Neuron (in vitro differentiated cells): ENCODE measurements around the gene ZNF92.
"Not testable (repeated sequence)": the region's sequence is repeated elsewhere in the genome, so short reads cannot be mapped to it uniquely, and the experiment has no call there.

Experiments used
- H2AFZ ChIP-seq: one replicate; pipeline ENCODE4 v1.6.1; 2013; ENCODE audit warnings: low read depth, mild to moderate bottlenecking, inconsistent platforms, low read length, moderate library complexity
- H3K27me3 ChIP-seq: one replicate; pipeline ENCODE4 v1.6.1; 2013; ENCODE audit warnings: low read length; ENCODE audit not compliant: insufficient read depth
- H3K36me3 ChIP-seq: one replicate; pipeline ENCODE4 v1.6.1; 2013; ENCODE audit warnings: low read length; ENCODE audit not compliant: insufficient read depth
- H3K4me1 ChIP-seq: one replicate; pipeline ENCODE4 v1.6.1; 2013; ENCODE audit warnings: low read length; ENCODE audit not compliant: insufficient read depth
- H3K4me3 ChIP-seq: 2 replicates; pipeline ENCODE4 v1.5.1; 2013; ENCODE audit warnings: mild to moderate bottlenecking, low read length, moderate library complexity
- H3K9me3 ChIP-seq: one replicate; pipeline ENCODE4 v1.6.1; 2013; ENCODE audit warnings: low read length

Gene ZNF92

GRCh38 chr7:65390588-65390987, 16.9 kb downstream of the ZNF92 start:
- H3K9me3 ChIP-seq, result peaks cover 9% of the 10 kb centered on the region
- H3K36me3 ChIP-seq, result peaks cover 47% of the 10 kb centered on the region
- no peak overlapping the region for H2AFZ ChIP-seq
- H3K4me3 ChIP-seq, result no peak overlapping the region
- no peaks in the 10 kb centered on the region for H3K4me1 ChIP-seq
- H3K27me3 ChIP-seq, result no peaks in the 10 kb centered on the region

GRCh38 chr7:65397730-65398142, 24.1 kb downstream of the ZNF92 start:
- Histone ChIP-seq H3K4me1 (no peaks in the 10 kb centered on the region), H3K4me3 (no peak overlapping the region), H3K27me3 (no peaks in the 10 kb centered on the region), H3K36me3 (peaks cover 45% of the 10 kb centered on the region), H3K9me3 (peaks cover 19% of the 10 kb centered on the region), H2AFZ (no peak overlapping the region)

- H3K27me3 ChIP-seq, H2AFZ ChIP-seq, H3K4me3 ChIP-seq, H3K4me1 ChIP-seq: not testable (repeated sequence)
- Histone ChIP-seq H3K9me3 (peaks cover 18% of the 10 kb centered on the region), H3K36me3 (peaks cover 42% of the 10 kb centered on the region)
Observed at GRCh38 chr7:65398671-65399070, 25.0 kb downstream of the ZNF92 start.

DNA sequence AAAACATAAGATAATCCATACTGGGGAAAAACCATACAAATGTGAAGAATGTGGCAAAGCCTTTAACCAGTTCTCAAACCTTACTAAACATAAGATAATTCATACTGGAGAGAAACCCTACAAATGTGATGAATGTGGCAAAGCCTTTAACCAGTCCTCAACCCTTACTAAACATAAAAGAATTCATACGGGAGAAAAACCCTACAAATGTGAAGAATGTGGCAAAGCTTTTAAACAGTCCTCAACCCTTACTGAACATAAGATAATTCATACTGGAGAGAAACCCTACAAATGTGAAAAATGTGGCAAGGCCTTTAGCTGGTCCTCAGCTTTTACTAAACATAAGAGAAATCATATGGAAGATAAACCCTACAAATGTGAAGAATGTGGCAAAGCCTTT, 25.4 kb downstream of the ZNF92 start:
- not testable (repeated sequence) for H3K4me1 ChIP-seq, H3K27me3 ChIP-seq, H2AFZ ChIP-seq, H3K4me3 ChIP-seq
- Histone ChIP-seq H3K36me3 (peaks cover 42% of the 10 kb centered on the region), H3K9me3 (peaks cover 22% of the 10 kb centered on the region)

GRCh38 chr7:65404020-65404419, 30.4 kb downstream of the ZNF92 start:
- H3K36me3 ChIP-seq, result peaks cover 20% of the 10 kb centered on the region
- H3K9me3 ChIP-seq, result peaks cover 22% of the 10 kb centered on the region
- H3K27me3 ChIP-seq, result no peaks in the 10 kb centered on the region
- H3K4me3 ChIP-seq, result no peak overlapping the region
- H2AFZ ChIP-seq, result no peak overlapping the region
- H3K4me1 ChIP-seq, result no peaks in the 10 kb centered on the region

DNA sequence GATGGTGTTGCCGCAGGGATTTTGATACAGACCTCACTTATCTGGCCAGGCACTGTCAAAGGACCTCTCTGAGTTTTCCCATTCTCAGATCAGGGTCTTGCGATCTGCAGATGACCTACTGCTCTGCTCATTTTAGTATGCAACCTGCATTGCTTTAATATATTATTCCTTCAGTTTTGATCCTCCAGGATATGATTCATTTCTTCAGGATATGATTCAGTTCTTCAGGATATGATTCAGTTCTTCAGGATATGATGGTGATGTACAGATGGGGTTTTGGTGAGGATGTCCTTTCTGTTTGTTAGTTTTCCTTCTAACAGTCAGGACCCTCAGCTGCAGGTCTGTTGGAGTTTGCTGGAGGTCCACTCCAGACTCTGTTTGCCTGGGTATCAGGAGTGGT, 33.1 kb downstream of the ZNF92 start:
- peaks cover 16% of the 10 kb centered on the region for H3K9me3 ChIP-seq

DNA sequence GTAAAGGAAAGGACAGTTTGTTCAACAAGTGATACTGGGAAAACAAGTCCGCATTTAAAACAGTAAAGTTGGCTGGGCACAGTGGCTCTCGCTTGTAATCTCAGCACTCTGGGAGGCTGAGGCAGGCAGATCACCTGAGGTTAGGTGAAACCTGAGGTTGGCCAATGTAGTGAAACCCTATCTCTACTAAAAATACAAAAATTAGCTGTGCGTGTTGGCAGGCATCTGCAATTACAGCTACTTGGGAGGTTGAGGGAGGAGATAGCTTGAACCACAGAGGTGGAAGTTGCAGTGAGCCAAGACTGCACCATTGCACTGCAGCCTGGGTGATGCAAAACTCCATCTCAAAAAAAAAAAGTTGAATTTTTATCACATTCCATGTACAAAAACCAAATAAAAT, 35.7 kb downstream of the ZNF92 start:
- no peak overlapping the region for H3K4me3 ChIP-seq
- H3K9me3 ChIP-seq, result peaks cover 8% of the 10 kb centered on the region
- H2AFZ ChIP-seq, result no peak overlapping the region
- H3K4me1 ChIP-seq, result no peaks in the 10 kb centered on the region
- H3K36me3 ChIP-seq, result no peaks in the 10 kb centered on the region
- no peaks in the 10 kb centered on the region for H3K27me3 ChIP-seq

More for the DNA sequence above, 33.1 kb downstream of the ZNF92 start:
- not testable (repeated sequence) for H2AFZ ChIP-seq, H3K4me3 ChIP-seq, H3K36me3 ChIP-seq, H3K27me3 ChIP-seq, H3K4me1 ChIP-seq

GRCh38 chr7:65411249-65411648, 37.6 kb downstream of the ZNF92 start:
- Histone ChIP-seq H2AFZ (no peak overlapping the region), H3K4me1 (no peaks in the 10 kb centered on the region), H3K36me3 (no peaks in the 10 kb centered on the region), H3K4me3 (no peak overlapping the region), H3K9me3 (peaks cover 5% of the 10 kb centered on the region), H3K27me3 (no peaks in the 10 kb centered on the region)

DNA sequence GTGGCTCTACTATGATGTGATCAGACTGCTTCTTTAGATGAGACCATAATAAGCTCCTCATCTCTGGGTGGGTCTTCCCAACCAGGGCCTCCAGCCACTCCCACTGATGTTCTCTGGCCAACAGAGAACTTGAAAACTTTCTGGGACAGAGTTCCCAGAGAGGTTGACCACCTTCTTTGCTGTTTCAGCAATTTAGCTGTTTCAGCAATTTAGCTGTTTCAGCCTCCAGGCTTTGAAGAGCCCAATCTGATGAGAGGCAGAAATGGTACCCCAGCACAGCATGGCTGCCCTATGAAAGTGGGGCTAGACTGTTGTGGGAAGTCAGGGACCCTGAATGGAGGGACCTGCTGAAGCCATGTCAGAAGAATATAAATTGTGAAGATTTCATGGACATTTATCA, 49.0 kb downstream of the ZNF92 start:
- H3K4me3 ChIP-seq, result no peak overlapping the region
- H2AFZ ChIP-seq, result no peak overlapping the region
- no peaks in the 10 kb centered on the region for H3K4me1 ChIP-seq
- H3K9me3 ChIP-seq, result no peaks in the 10 kb centered on the region
- H3K36me3 ChIP-seq, result no peaks in the 10 kb centered on the region
- no peaks in the 10 kb centered on the region for H3K27me3 ChIP-seq

DNA sequence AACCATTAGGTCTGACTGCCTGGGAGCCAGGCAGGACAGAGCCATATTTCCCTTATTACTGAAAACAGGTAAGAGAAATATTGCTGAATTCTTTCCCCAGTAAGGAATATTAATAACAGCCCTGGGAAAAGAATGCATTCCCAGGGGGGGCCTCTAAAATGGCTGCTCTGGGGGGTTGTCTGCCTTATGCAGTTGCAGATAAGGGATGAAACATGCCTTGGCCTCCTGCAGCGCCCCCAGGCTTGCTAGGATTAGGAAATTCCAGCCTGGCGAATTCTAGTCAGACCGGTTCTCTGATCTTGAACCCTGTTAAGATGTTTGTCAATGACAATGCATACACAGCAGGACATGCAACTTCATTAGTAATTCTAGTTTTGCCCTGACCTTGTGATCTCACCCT, 49.6 kb downstream of the ZNF92 start:
- not testable (repeated sequence) for H3K4me1 ChIP-seq, H2AFZ ChIP-seq, H3K9me3 ChIP-seq, H3K4me3 ChIP-seq, H3K27me3 ChIP-seq, H3K36me3 ChIP-seq

DNA sequence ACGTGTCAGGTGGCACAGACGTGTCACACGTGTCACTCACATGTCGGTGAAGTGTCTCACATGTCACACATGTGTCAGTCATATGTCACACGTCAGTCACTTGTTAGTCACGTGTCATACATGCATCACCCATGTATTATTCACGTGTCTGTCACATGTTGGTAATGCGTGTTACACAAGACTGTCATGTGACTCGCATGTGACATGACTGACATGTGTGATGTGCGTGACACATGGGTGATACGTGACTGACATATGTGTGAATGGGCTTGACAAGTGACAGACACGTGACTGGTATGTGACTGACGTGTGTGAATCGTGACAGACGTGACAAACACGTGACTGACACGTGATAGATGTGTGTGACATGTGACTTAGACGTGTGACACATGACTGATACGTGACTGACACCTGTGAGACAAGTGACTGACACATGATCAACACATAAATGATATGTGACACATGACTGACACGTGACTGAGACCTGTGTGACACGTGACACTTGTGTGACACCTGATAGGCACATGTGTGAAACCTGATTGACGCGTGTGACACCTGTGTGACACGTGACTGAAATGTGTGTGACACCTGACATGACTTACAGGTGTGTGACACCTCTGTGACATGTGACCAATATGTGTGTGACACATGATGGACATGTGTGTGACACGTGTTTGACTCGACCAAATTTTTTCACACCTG, 56.1 kb downstream of the ZNF92 start:
- H2AFZ ChIP-seq, result no peak overlapping the region
- no peaks in the 10 kb centered on the region for H3K4me1 ChIP-seq
- no peaks in the 10 kb centered on the region for H3K36me3 ChIP-seq
- H3K4me3 ChIP-seq, result no peak overlapping the region
- H3K27me3 ChIP-seq, result no peaks in the 10 kb centered on the region
- peaks cover 4% of the 10 kb centered on the region for H3K9me3 ChIP-seq

- Histone ChIP-seq H3K4me3 (no peak overlapping the region), H2AFZ (no peak overlapping the region), H3K4me1 (no peaks in the 10 kb centered on the region), H3K27me3 (no peaks in the 10 kb centered on the region), H3K9me3 (peaks cover 4% of the 10 kb centered on the region), H3K36me3 (no peaks in the 10 kb centered on the region)
Observed at GRCh38 chr7:65430344-65431186, 56.9 kb downstream of the ZNF92 start.

DNA sequence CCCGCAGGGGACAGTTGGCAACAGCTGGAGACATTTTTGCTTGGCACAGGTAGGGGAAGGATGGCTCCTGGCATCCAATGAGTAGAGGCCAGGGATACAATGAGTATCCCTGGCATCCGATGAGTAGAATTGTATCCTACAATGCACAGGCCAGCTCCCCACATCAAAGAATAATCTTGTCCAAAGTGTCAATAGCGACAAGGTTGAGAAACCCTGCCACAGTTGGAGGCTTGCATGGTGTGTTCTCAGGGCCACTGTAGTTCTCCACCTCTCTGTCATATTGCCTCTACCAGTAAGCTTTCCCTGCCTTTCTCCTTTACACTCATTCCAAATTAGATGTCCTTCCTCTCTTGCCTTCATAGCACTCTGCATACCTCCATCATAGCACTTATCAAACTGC, 60.7 kb downstream of the ZNF92 start:
- H3K4me1 ChIP-seq, result no peaks in the 10 kb centered on the region
- H3K36me3 ChIP-seq, result no peaks in the 10 kb centered on the region
- no peaks in the 10 kb centered on the region for H3K27me3 ChIP-seq
- no peak overlapping the region for H2AFZ ChIP-seq
- H3K9me3 ChIP-seq, result peaks cover 4% of the 10 kb centered on the region
- no peak overlapping the region for H3K4me3 ChIP-seq
